IMR-90 (cell line): ENCODE data around the gene SGK2. TPM values are rescaled to one million over a fixed set of nuclear protein-coding genes. Genes with fewer than 3 reads are reported as not detected.

ENCODE experiments used
- ATAC-seq: fragments of 200-7000 bp; cut with Tn5 transposase; 2 replicates; pipeline ENCODE4 v1.9.1; 2020; ENCODE audit warnings: low read depth, mild to moderate bottlenecking, moderate library complexity
- BruUV-seq: library from RNA; stranded (reverse); fragments of 400-500 nt; replicated peaks from 2 replicates; lab custom pipeline; 2021; lab: Mats Ljungman, UMichigan
- CTCF ChIA-PET: fragments of 300-600 bp; formaldehyde crosslinking; extraction: SDS; loops from one replicate; lab custom pipeline; 2021; ENCODE audit warnings: antibody characterized with exemption; lab: Yijun Ruan, JAX
- POLR2A ChIA-PET: fragments of 300-600 bp; sonication (Branson Sonifier 250); formaldehyde crosslinking; loops from one replicate; lab custom pipeline; 2022; ENCODE audit warnings: antibody characterized with exemption; ENCODE audit not compliant: unreplicated experiment; lab: Charles Lee
- DNase-seq: peaks from one replicate; pipeline ENCODE4 v3.0.0; 2013
- H2AFZ ChIP-seq: replicated peaks from 2 replicates; pipeline ENCODE3; 2013; ENCODE audit warnings: low read length, mild to moderate bottlenecking; ENCODE audit not compliant: poor library complexity
- H2AK5ac ChIP-seq: 2 replicates; pipeline ENCODE4 v1.6.1; 2013; ENCODE audit warnings: low read depth, low read length, inconsistent platforms
- H2AK9ac ChIP-seq: replicated peaks from 2 replicates; pipeline ENCODE3; 2013; ENCODE audit warnings: mild to moderate bottlenecking, low read depth, low read length, moderate library complexity; ENCODE audit not compliant: poor library complexity
- H2BK120ac ChIP-seq: 2 replicates; pipeline ENCODE4 v1.6.1; 2013; ENCODE audit warnings: low read depth, low read length, inconsistent platforms
- H2BK15ac ChIP-seq: 3 replicates; pipeline ENCODE4 v1.6.1; 2013; ENCODE audit warnings: low read depth, low read length, inconsistent platforms
- H2BK20ac ChIP-seq: 2 replicates; pipeline ENCODE4 v1.6.1; 2013; ENCODE audit warnings: low read depth, mild to moderate bottlenecking, inconsistent platforms, low read length, moderate library complexity
- H2BK5ac ChIP-seq: 2 replicates; pipeline ENCODE4 v1.6.1; 2013; ENCODE audit warnings: mild to moderate bottlenecking, low read depth, low read length, inconsistent platforms; ENCODE audit not compliant: poor library complexity, severe bottlenecking
- H3K14ac ChIP-seq: replicated peaks from 2 replicates; pipeline ENCODE4 v1.6.1; 2013; ENCODE audit warnings: low read depth, low read length, inconsistent platforms
- H3K18ac ChIP-seq: 2 replicates; pipeline ENCODE4 v1.6.1; 2013; ENCODE audit warnings: low read depth, low read length, control low read depth
- H3K23ac ChIP-seq: 2 replicates; pipeline ENCODE4 v1.6.1; 2013; ENCODE audit warnings: low read depth, low read length, inconsistent platforms
- H3K27ac ChIP-seq: 2 replicates; pipeline ENCODE4 v1.5.1; 2013; ENCODE audit warnings: mild to moderate bottlenecking, control low read depth, low read length; ENCODE audit not compliant: insufficient read depth
- H3K27me3 ChIP-seq: 2 replicates; pipeline ENCODE4 v1.6.1; 2013; ENCODE audit warnings: low read length; ENCODE audit not compliant: control insufficient read depth, insufficient read depth
- H3K36me3 ChIP-seq: 2 replicates; pipeline ENCODE4 v1.6.1; 2013; ENCODE audit warnings: low read length, mixed read lengths; ENCODE audit not compliant: control insufficient read depth, insufficient read depth
- H3K4ac ChIP-seq: 2 replicates; pipeline ENCODE4 v1.6.1; 2013; ENCODE audit warnings: low read depth, low read length, inconsistent platforms
- H3K4me1 ChIP-seq: 2 replicates; pipeline ENCODE4 v1.6.1; 2013; ENCODE audit warnings: low read length, mixed read lengths; ENCODE audit not compliant: control insufficient read depth, insufficient read depth
- H3K4me2 ChIP-seq: 2 replicates; pipeline ENCODE4 v1.6.1; 2013; ENCODE audit warnings: low read depth, mild to moderate bottlenecking, control low read depth, low read length, moderate library complexity
- H3K4me3 ChIP-seq: 2 replicates; pipeline ENCODE4 v1.5.1; 2013; ENCODE audit warnings: low read depth, mild to moderate bottlenecking, control low read depth, low read length, moderate library complexity; ENCODE audit not compliant: insufficient read depth
- H3K56ac ChIP-seq: 2 replicates; pipeline ENCODE4 v1.6.1; 2013; ENCODE audit warnings: low read length, inconsistent platforms; ENCODE audit not compliant: insufficient read depth; ENCODE audit errors: extremely low read depth
- H3K79me1 ChIP-seq, 2 experiments: 2 replicates each; pipeline ENCODE4 v1.6.1; 2013; ENCODE audit warnings: low read length in 2 of 2, inconsistent platforms in 1 of 2, low read depth in 1 of 2
- H3K9ac ChIP-seq: 2 replicates; pipeline ENCODE4 v1.6.1; 2013; ENCODE audit warnings: low read depth, low read length, control low read depth
- H3K9me1 ChIP-seq: 2 replicates; pipeline ENCODE4 v1.6.1; 2013; ENCODE audit warnings: low read length, inconsistent platforms; ENCODE audit not compliant: insufficient read depth
- H3K9me3 ChIP-seq: 2 replicates; pipeline ENCODE4 v1.6.1; 2013; ENCODE audit warnings: low read length; ENCODE audit not compliant: control insufficient read depth, insufficient read depth
- H4K20me1 ChIP-seq: 2 replicates; pipeline ENCODE4 v1.6.1; 2013; ENCODE audit warnings: low read length, inconsistent platforms; ENCODE audit not compliant: insufficient read depth
- H4K5ac ChIP-seq: 2 replicates; pipeline ENCODE4 v1.6.1; 2013; ENCODE audit warnings: mild to moderate bottlenecking, low read depth, low read length, control low read depth
- H4K8ac ChIP-seq, 2 experiments: 2 replicates each; pipeline ENCODE4 v1.6.1; 2013; ENCODE audit warnings: low read depth in 2 of 2, low read length in 2 of 2, control low read depth in 1 of 2, inconsistent platforms in 1 of 2
- H4K91ac ChIP-seq: 2 replicates; pipeline ENCODE4 v1.6.1; 2013; ENCODE audit warnings: low read depth, low read length, inconsistent platforms; ENCODE audit not compliant: insufficient read depth
- BHLHE40 ChIP-seq: fragments of 150-350 bp; IDR thresholded peaks from 2 replicates; pipeline ENCODE4 v1.6.1; 2016; ENCODE audit warnings: mild to moderate bottlenecking, low read depth, low read length
- CEBPB ChIP-seq: IDR thresholded peaks from 2 replicates; pipeline ENCODE4 v1.6.1; 2012; ENCODE audit warnings: low read depth, low read length, improper control_type of control experiment
- CHD1 ChIP-seq: IDR thresholded peaks from 2 replicates; pipeline ENCODE4 v1.6.1; 2012; ENCODE audit warnings: low read depth, low read length, improper control_type of control experiment
- CTCF ChIP-seq: conservative IDR thresholded peaks from 2 replicates; pipeline ENCODE4 v1.5.1; 2012; ENCODE audit warnings: mild to moderate bottlenecking, low read depth, low read length, improper control_type of control experiment
- ELK1 ChIP-seq: fragments of 150-350 bp; IDR thresholded peaks from 2 replicates; pipeline ENCODE4 v1.6.1; 2016; ENCODE audit warnings: low read depth, mild to moderate bottlenecking, low read length, moderate library complexity, borderline replicate concordance
- FOS ChIP-seq: fragments of 150-350 bp; IDR thresholded peaks from 2 replicates; pipeline ENCODE4 v1.6.1; 2016; ENCODE audit warnings: low read depth, low read length
- MAFK ChIP-seq: IDR thresholded peaks from 2 replicates; pipeline ENCODE4 v1.6.1; 2012; ENCODE audit warnings: low read depth, low read length, improper control_type of control experiment
- MAZ ChIP-seq: IDR thresholded peaks from 2 replicates; pipeline ENCODE4 v1.6.1; 2012; ENCODE audit warnings: low read depth, mild to moderate bottlenecking, low read length, improper control_type of control experiment, moderate library complexity, borderline replicate concordance
- MXI1 ChIP-seq: IDR thresholded peaks from 2 replicates; pipeline ENCODE4 v1.6.1; 2012; ENCODE audit warnings: low read depth, mild to moderate bottlenecking, low read length, moderate library complexity, borderline replicate concordance
- POLR2A ChIP-seq: IDR thresholded peaks from 2 replicates; pipeline ENCODE4 v1.6.1; 2012; ENCODE audit warnings: mild to moderate bottlenecking, low read depth, low read length
- RAD21 ChIP-seq: IDR thresholded peaks from 2 replicates; pipeline ENCODE4 v1.6.1; 2012; ENCODE audit warnings: low read length, improper control_type of control experiment
- RFX5 ChIP-seq: IDR thresholded peaks from 2 replicates; pipeline ENCODE4 v1.8.0; 2012; ENCODE audit warnings: low read depth, mild to moderate bottlenecking, low read length, moderate library complexity
- SMC3 ChIP-seq: fragments of 150-350 bp; IDR thresholded peaks from 2 replicates; pipeline ENCODE4 v1.6.1; 2016; ENCODE audit warnings: low read depth, mild to moderate bottlenecking, antibody characterized with exemption, low read length, moderate library complexity
- USF2 ChIP-seq: fragments of 150-350 bp; IDR thresholded peaks from 2 replicates; pipeline ENCODE4 v1.6.1; 2017; ENCODE audit warnings: mild to moderate bottlenecking, antibody characterized with exemption, low read length, low read depth
- WGBS, 2 experiments: methylation state at CpG; one replicate each; pipeline versions ENCODE4 v1.1.5 to v1.1.7; 2013; ENCODE audit warnings: missing lambda C conversion rate in 2 of 2; ENCODE audit not compliant: insufficient read length in 1 of 2; ENCODE audit errors: extremely low coverage in 2 of 2; 5-methylcytosine and 5-hydroxymethylcytosine counted together
- dilution Hi-C: fragments of 300-500 bp; cut with HindIII; formaldehyde crosslinking; loops from one replicate; pipeline ENCODE4 v1.14.3; 2018; ENCODE audit warnings: low sequenced_read_pairs; ENCODE audit not compliant: unreplicated experiment
- in situ Hi-C: fragments of 300-500 bp; cut with MboI; formaldehyde crosslinking; loops from 3 replicates; pipeline ENCODE4 v1.14.3; 2019; ENCODE audit warnings: low sequenced_read_pairs, inconsistent platforms, mixed read lengths
- intact Hi-C: fragments of 100-400 bp; cut with micrococcal nuclease; formaldehyde crosslinking; loops from 2 replicates; pipeline ENCODE4 v1.10.0; 2022
- polyA plus RNA-seq, 3 experiments: library from polyadenylated mRNA; depleted of rRNA; stranded (reverse); fragments of >200 nt; gene quantifications; 2 replicates each; pipeline ENCODE4 v1.2.3, GENCODE V29; 2012; ENCODE audit warnings: low replicate concordance in 1 of 3
- total RNA-seq: library from RNA; depleted of rRNA; stranded (reverse); fragments of >200 nt; gene quantifications from 2 replicates; pipeline ENCODE4 v1.2.3, GENCODE V29; 2012

The SGK2 gene
- total and polyA plus RNA-seq, 2 of the 4 experiments (the other 2 are of a cell fraction) = under 0.01 to 0.10 TPM

GRCh38 chr20:43513372-43513930 lies 45.4 kb upstream of the SGK2 start:
- peak overlapping the region; percentile 91 for H3K4me2 ChIP-seq
- no peaks in the 10 kb centered on the region for H3K9me3 ChIP-seq
- H2AK9ac ChIP-seq = peak overlapping the region; percentile 84
- no peaks in the 10 kb centered on the region for H3K36me3 ChIP-seq
- ChIA-PET POLR2A (no interaction called here), CTCF (no interaction called here)
- DNase-seq = no peak
- in situ Hi-C loops (no loop called here), intact Hi-C loops (no loop called here), dilution Hi-C loops (no loop called here)
- peaks cover 0 to 9% of the 10 kb centered on the region in 2 experiments; a peak in 2 of 4 replicates for H3K79me1 ChIP-seq
- peak overlapping the region; percentile 65 for H3K9ac ChIP-seq
- peak overlapping the region; percentile 20 for H3K4ac ChIP-seq
- TF ChIP-seq CEBPB (no peak), FOS (no peak), POLR2A (no peak), CTCF (no peak), CHD1 (no peak), MXI1 (no peak), SMC3 (no peak), RFX5 (no peak), MAZ (no peak), BHLHE40 (no peak), MAFK (no peak), ELK1 (no peak), USF2 (no peak), RAD21 (no peak)
- H3K9me1 ChIP-seq = peaks cover 5% of the 10 kb centered on the region
- 0 out of 2 replicates have a peak overlapping the region, but pooled peaks have one; percentile 11 for H3K23ac ChIP-seq
- no peak overlapping the region; the same call in 1 of the 2 replicates for H3K27ac ChIP-seq
- H4K8ac ChIP-seq = peak overlapping the region; percentile 31 to 76; a peak in 1 of 4 replicates
- peak overlapping the region; percentile 55 for H3K14ac ChIP-seq
- H3K27me3 ChIP-seq = no peaks in the 10 kb centered on the region; the same call in 1 of the 2 replicates
- no peak overlapping the region for H3K56ac ChIP-seq
- WGBS, 2 experiments = 29% methylated on average over 5 of the region's 10 CpGs; no CpG with 5 or more reads in 1 of the 2 experiments
- H4K91ac ChIP-seq = no peak overlapping the region
- ATAC-seq = no peak
- BruUV-seq = no TSS peak
- H2AK5ac ChIP-seq = peak overlapping the region; percentile 55; the same call in 1 of the 2 replicates
- H2BK15ac ChIP-seq = no peak overlapping the region
- H3K18ac ChIP-seq = no peak overlapping the region
- H2BK5ac ChIP-seq = no peak overlapping the region
- H2BK120ac ChIP-seq = no peak overlapping the region
- no peak overlapping the region for H4K5ac ChIP-seq
- H2BK20ac ChIP-seq = no peak overlapping the region
- H3K4me3 ChIP-seq = peak overlapping the region; percentile 76
- 0 out of 2 replicates have a peak, but pooled peaks cover 4% of the 10 kb centered on the region for H3K4me1 ChIP-seq
- H4K20me1 ChIP-seq = no peaks in the 10 kb centered on the region
- peak overlapping the region; percentile 96 for H2AFZ ChIP-seq
